Sigmoid colon (tissue), 4 donors: ENCODE data around the gene TGFB1I1.

Experiments
- CTCF ChIP-seq, 4 experiments: fragments of 450-650 bp in 3 of 4; fragments of 200-600 bp in 1 of 4; IDR thresholded peaks; one replicate each; pipeline ENCODE4 v1.5.1; 2016 to 2019; ENCODE audit warnings: antibody characterized with exemption in 4 of 4, mild to moderate bottlenecking in 3 of 4, moderate library complexity in 2 of 4
- EP300 ChIP-seq, 4 donors: sonication (generic); formaldehyde crosslinking; IDR thresholded peaks; one replicate each; pipeline ENCODE4 v1.6.1; 2017; ENCODE audit warnings: antibody characterized with exemption in 4 of 4
- POLR2AphosphoS5 ChIP-seq, 4 donors: sonication (generic); formaldehyde crosslinking; IDR thresholded peaks; one replicate each; pipeline ENCODE4 v1.6.1; 2017; ENCODE audit warnings: antibody characterized with exemption in 4 of 4

DNA sequence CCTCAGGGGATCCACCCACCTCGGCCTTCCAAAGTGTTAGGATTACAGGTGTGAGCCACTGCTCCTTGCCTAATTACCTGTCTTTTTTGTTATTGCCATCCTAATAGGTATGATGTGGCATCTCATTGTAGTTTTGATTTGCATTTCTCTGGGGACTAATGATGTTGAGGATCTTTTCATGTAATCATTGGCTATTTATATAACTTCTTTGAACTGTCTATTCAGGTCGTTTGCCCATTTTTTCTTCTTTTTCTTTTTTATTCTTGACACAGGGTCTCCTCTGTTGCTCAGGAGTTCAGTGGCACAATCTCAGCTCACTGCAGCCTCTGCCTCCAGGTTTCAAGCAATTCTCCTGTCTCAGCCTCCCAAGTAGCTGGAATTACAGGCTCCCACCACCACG lies 1.3 kb upstream of the TGFB1I1 start:
- TF ChIP-seq CTCF (IDR thresholded peaks at IDR 0.05), result no peak
- TF ChIP-seq POLR2AphosphoS5 (IDR thresholded peaks at IDR 0.05), result no peak
- TF ChIP-seq EP300 (IDR thresholded peaks at IDR 0.05), result no peak
